GM19351 (cell line): Measurements from ENCODE around the gene GPI.
"Not testable (repeated sequence)": the region's sequence is repeated elsewhere in the genome, so short reads cannot be mapped to it uniquely, and the experiment has no call there.

Experiments used
- ATAC-seq: cut with Tn5 transposase; IDR thresholded peaks from one replicate; pipeline ENCODE4 v1.9.1; 2021; ENCODE audit warnings: mild to moderate bottlenecking, moderate library complexity; ENCODE audit not compliant: unreplicated experiment

The GPI gene

GRCh38 chr19:34364830-34365462, at the start of gene GPI:
TSS of gene GPI (plus strand) at chr19:34365196. CDS start at chr19:34365267, 71 bp downstream.
- peak; percentile 72 for ATAC-seq

DNA sequence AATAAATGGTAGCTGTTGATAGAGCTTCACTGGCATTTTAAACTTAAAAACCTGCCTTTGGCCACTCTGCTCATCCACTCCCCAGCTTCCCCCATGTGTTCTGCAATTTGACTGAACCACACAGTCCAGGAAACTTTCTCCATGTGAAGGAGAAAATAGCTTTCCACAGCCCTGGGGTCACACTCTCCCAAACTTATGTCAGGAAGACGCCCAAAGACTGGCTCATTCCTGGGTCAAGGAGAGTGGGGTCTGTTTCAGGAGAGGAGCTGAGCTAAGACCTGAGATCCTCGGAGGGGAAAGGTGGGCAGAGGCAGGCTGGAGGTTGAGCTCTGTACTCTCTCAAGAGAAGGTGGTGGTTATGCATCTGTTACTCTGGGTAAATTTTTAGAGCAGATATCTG, 48.7 kb upstream of the GPI start:
- ATAC-seq: no peak

DNA sequence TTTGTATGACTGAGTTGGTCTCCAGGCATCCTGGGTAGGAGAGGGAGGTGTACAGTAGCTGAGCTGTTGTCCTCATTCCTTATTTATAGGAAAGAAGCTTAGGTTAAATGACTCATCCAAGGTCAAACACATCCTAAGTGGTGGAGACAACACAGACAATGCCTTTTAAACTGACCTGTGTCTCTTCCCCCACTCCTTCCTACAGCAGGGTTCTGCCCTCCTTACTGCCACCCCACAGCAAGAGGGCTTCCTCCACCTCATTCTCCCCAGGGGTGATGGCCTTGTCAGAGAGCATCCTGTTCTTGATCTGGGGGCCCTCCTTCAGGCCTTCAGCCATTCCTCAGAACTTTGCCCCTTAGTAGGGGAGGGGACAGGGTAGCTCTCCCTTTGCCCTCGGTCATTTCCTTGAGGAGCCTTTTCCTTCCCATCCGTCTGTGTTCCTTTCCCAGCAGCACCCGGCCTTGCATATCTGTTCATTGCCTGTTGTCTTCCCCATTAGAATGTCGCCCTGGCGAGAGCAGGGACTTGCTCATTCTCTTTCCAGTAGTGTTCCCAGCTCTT, 48.2 kb upstream of the GPI start:
- no peak for ATAC-seq

GRCh38 chr19:34317311-34317927, 47.6 kb upstream of the GPI start:
- no peak for ATAC-seq

- no peak for ATAC-seq
Observed at GRCh38 chr19:34319230-34319585, 45.8 kb upstream of the GPI start.

DNA sequence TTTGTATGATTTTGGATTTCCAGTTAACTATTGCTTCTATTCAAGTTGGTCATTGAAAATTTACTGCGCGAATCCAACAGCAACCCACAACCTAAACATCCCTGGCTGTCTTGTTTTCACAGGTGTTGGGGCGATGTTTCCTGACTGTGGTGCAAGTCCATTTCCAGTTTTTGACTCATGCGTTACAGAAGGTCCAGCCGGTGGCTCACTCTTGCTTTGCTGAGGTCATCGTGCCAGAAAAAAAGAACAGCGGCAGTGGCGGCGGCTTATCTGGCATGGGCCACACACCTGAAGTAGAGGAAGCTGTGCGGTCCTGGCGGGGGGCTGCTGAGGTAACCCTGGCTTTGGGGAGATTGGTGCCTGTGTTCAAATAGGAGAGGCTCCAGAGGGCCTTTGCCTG, 45.2 kb upstream of the GPI start:
- ATAC-seq: no peak

DNA sequence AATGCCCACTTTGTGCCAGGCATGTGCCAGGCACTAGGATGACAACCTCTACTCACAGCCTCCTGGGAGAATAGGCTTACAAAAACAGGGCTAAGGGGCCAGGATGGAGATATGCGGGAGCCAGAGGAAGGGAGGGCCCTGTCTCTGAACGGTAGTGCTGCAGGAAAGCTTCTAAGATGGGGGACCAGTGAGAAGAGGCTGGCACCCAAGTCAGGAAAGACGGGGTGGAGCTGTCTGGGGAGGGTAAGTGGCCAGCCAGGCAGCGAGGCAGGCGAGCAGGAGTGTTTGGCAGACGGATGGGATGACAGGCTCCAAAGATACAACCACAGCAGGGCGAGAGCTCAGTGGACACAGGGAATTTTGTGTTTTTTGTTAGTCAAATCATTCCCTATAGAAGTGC, 44.7 kb upstream of the GPI start:
- no peak for ATAC-seq

DNA sequence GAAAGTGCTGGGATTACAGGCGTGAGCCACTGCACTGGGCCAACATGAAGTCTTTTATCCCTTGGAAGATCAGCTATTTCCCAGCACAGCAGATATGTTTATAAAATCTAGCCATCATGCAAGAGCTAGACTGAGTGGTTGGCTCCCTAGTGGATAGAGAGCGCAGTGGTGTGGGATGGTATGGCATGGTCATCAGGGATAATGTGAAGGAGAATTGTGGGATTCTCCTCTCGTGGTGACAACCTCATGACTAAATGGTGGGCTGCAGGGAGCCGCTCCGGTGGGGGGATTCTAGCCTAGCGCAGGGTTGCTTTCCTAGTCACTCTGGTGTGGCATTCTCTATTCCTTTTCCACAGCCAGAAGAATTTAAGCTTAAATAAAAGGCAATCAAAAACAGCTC, 43.3 kb upstream of the GPI start:
- ATAC-seq: no peak

DNA sequence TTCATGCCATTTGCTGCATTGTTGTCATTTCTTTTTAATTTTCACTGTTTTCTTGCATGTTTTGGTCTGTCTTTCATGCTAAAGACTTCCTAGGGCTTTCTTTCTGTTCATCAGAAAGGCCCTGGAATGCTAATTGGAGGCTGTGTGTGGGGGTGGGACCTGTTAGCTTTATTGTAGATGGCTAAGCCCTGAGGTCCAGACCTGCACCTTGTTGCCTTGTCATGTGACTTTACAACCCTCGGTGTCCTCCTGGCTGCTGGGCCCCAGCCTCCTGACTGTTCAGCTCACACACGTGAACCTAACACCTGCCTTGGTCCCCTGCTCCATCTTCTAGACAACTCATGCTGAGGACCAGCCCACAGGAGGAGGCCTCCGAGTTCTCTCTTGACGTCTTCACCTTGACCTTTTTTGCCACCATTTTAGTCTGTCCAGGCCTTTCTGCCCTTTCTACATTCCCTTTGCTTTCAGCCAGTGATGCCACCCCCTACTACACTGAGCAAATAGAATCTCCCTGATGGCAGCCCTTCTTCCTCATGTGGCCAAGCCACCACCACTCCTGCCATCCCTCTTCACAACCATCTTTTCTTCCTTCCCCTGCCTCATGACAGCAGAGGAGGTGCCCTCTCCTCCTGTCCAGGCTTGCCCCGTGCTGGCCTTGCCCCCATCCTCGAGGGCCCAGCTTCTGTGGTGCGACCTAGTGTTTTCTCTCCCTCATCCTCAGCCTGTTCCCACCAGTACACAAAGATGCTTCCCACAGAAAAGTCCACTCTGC, 41.4 kb upstream of the GPI start:
- ATAC-seq: no peak

DNA sequence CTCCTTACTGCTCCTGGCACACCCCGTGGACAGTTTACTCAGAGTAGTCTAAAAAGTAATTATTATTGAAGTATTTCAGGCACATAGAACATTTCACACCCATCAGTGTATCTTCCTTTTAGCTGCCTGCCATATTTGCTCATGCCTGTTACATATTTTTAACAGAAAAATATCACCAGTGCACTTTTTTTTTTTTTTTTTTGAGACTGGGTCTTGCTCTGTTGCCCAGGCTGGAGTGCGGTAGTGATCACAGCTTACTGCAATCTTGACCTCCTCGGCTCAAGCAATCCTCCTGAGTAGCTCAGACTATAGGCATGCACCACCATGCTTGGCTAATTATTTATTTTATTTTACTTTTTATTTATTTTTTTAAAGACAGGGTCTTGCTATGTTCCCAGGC, 40.7 kb upstream of the GPI start:
- ATAC-seq: no peak

GRCh38 chr19:34325181-34325580, 39.8 kb upstream of the GPI start:
- ATAC-seq: no peak

GRCh38 chr19:34325981-34326787, 38.8 kb upstream of the GPI start:
- ATAC-seq: no peak

DNA sequence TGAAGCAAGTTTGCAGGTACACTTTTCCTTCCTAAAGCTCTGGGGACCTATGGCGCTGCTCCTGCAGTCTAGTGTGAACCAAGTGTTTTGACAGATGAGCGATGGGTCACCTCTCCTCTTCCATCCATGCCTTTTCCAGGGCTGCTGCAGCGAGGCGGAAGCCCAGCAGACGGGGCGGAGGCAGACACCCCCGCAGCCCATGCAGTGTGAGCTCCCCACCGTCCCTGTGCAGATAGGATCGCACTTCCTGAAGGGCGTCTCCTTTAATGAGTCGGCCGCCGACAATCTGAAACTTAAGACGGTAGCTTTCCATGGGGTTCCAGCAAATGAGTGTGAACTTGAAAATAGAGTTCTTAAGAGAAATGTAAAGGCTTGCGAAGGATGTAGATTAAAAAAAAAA, 37.1 kb upstream of the GPI start:
- ATAC-seq: no peak

DNA sequence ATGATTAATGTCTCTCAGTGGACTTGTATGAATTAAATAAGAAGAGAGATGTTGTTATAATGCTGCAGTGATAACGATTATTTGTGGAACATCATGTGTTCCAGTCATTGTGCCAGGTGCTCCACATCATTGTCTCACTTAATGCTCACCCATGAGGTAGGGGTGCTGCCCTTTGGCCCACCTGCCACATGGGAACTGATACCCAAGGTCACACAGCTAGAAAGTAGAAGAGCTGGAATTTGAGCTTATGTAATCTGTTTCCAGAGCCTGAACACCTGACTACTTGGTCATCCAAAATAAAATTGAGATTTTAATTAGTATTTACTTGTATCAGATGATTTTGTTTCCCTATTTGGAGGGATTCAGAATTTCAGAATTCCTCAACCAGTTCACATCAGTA, 36.0 kb upstream of the GPI start:
- no peak for ATAC-seq

GRCh38 chr19:34330116-34330515, 34.9 kb upstream of the GPI start:
- ATAC-seq: no peak

GRCh38 chr19:34330596-34330995, 34.4 kb upstream of the GPI start:
- not testable (repeated sequence) for ATAC-seq

- ATAC-seq: not testable (repeated sequence)
Observed at GRCh38 chr19:34331596-34331995, 33.4 kb upstream of the GPI start.

DNA sequence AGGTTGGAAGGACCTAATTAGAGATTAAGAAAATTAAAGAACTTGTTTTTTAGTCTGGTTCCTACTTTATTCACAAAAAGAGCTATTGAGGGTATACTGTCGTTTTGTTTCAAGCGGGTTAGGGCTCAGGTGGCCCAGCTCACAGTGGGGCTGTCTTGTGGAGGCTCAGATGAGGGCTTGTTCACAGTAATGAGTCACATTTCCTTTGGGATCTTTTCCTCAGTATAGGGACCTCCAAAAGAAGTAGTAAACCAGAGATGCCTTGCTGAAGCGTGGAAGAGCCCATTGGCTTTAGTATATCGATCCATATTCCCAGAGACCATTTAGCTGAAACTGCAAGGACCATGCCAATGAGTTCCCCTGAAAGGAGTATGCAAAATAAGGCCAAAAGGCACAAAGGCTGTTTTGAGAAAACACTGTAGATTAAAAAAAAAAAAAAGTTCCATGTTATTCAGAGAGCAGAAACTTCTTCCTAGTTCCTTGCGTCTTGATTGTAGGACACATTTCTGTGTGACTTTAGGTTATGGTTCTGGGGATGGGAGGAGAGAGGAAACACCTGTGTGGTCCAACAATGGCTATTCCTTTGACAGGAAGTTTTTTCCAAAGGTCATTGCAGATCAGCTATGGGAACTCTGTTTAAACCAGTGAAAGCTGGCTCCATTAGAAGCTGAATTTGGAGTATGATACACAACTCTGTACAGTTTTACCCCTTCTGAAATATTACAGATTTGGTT, 32.8 kb upstream of the GPI start:
- ATAC-seq: no peak

DNA sequence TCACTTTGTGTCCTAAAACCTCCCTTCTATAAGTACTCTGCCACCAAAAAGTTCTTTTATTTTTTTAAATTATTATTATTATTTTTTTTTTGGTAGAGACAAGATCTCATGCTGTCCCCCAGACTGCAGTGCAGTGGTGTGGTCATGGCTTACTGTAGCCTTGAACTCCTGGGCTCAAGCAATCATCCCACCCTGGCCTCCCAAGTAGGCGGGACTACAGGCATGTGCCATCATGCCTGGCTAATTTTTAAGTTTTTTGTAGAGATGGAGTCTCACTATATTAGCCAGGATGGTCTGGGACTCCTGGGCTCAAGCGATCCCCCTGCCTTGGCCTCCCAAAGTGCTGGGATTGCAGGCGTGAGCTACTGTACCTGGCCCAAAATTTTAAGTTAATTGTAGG, 29.1 kb upstream of the GPI start:
- ATAC-seq: no peak

DNA sequence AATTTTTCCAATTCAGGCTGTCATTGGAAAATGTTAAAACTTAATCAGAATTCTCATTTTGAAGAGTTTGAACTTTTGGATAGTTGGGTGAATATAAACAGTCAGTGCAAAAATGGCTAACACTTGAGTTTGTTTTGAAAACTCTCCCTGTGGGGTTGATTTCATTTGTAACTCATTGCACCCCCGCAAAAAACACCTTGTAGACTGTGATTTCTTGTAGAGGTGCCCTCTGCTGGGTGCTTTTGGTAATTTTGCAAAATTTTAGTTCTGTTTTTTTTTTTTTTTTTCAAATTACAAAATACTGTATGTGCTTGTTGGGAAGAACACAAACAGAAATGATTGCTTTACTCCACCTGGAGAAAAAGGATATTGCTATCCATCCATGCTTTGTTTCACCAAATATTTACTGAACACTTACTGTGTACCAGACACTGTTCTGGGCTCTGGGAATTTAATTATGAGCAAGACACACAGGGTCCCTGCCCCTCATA, 28.2 kb upstream of the GPI start:
- no peak for ATAC-seq
